Gastrocnemius medialis (tissue), 4 donors: ENCODE data around the gene ADORA3. TPM values are rescaled to one million over a fixed set of nuclear protein-coding genes. Genes with fewer than 3 reads are reported as not detected.

Experiments
- ATAC-seq, 2 donors: fragments of 150-250 bp; one replicate each; pipeline ENCODE4 v1.9.1; 2016
- DNase-seq, 2 donors: peaks; one replicate each; pipeline ENCODE4 v3.0.0-alpha.2; 2019
- H3K27ac ChIP-seq, 4 donors: fragments of 200-600 bp; sonication (generic); 1 replicate in 1 of 4; 2 replicates in 3 of 4; pipeline ENCODE4 v1.5.1; 2016 to 2018; ENCODE audit warnings: mild to moderate bottlenecking in 2 of 4, moderate library complexity in 1 of 4
- H3K27me3 ChIP-seq, 3 donors: fragments of 200-600 bp; sonication (generic) in 2 of 3; 1 replicate in 1 of 3; 2 replicates in 2 of 3; pipeline versions ENCODE4 v1.5.1 to v1.6.0; 2016 to 2019; ENCODE audit warnings: mild to moderate bottlenecking in 1 of 3, moderate library complexity in 1 of 3
- H3K36me3 ChIP-seq, 2 donors: fragments of 200-600 bp; sonication (generic) in 1 of 2; one replicate each; pipeline ENCODE4 v1.5.1; 2017 to 2018
- H3K4me1 ChIP-seq, 2 donors: fragments of 200-600 bp; sonication (generic) in 1 of 2; one replicate each; pipeline ENCODE4 v1.5.1; 2016 to 2017; ENCODE audit warnings: mild to moderate bottlenecking in 2 of 2
- H3K4me3 ChIP-seq, 4 donors: fragments of 200-600 bp; sonication (generic) in 3 of 4; 1 replicate in 1 of 4; 2 replicates in 3 of 4; pipeline ENCODE4 v1.5.1; 2016 to 2019; ENCODE audit warnings: mild to moderate bottlenecking in 2 of 4
- H3K9me3 ChIP-seq, 3 donors: fragments of 200-600 bp; sonication (generic) in 2 of 3; 1 replicate in 1 of 3; 2 replicates in 2 of 3; pipeline ENCODE4 v1.5.1; 2016 to 2019
- POLR2A ChIP-seq, 2 donors: fragments of 450-650 bp; IDR thresholded peaks; one replicate each; pipeline ENCODE4 v1.6.1; 2017; ENCODE audit warnings: antibody characterized with exemption in 2 of 2, mild to moderate bottlenecking in 2 of 2, moderate library complexity in 2 of 2
- in situ Hi-C, 4 donors: fragments of 200-750 bp; cut with MboI; loops; one replicate each; pipeline versions ENCODE4 v1.15.0 to v1.8.0; 2017; ENCODE audit warnings: low sequenced_read_pairs in 4 of 4
- intact Hi-C: fragments of 100-400 bp; cut with DNase I; formaldehyde crosslinking; loops from one replicate; pipeline ENCODE4 v1.15.1; 2023; ENCODE audit warnings: low total_unique reads
- total RNA-seq, 4 donors: library from RNA; depleted of rRNA; stranded (reverse); fragments of >200 nt; gene quantifications; one replicate each; pipeline versions ENCODE4 v1.1.0 to v1.2.3, GENCODE V29; 2016
- TF ChIP-seq, protein P1 (sequence below), 5 experiments: fragments of 450-650 bp in 3 of 5; fragments of 200-600 bp in 2 of 5; sonication (generic) in 2 of 5; IDR thresholded peaks in 4 of 5; conservative IDR thresholded peaks in 1 of 5; 1 replicate in 4 of 5; 2 replicates in 1 of 5; pipeline ENCODE4 v1.5.1; 2016 to 2019; ENCODE audit warnings: antibody characterized with exemption in 5 of 5, mild to moderate bottlenecking in 3 of 5, moderate library complexity in 3 of 5

ADORA3 gene
- total RNA-seq, 4 donors from 2014 or later: 1.0 to 4.1 (median 2.1) TPM

DNA sequence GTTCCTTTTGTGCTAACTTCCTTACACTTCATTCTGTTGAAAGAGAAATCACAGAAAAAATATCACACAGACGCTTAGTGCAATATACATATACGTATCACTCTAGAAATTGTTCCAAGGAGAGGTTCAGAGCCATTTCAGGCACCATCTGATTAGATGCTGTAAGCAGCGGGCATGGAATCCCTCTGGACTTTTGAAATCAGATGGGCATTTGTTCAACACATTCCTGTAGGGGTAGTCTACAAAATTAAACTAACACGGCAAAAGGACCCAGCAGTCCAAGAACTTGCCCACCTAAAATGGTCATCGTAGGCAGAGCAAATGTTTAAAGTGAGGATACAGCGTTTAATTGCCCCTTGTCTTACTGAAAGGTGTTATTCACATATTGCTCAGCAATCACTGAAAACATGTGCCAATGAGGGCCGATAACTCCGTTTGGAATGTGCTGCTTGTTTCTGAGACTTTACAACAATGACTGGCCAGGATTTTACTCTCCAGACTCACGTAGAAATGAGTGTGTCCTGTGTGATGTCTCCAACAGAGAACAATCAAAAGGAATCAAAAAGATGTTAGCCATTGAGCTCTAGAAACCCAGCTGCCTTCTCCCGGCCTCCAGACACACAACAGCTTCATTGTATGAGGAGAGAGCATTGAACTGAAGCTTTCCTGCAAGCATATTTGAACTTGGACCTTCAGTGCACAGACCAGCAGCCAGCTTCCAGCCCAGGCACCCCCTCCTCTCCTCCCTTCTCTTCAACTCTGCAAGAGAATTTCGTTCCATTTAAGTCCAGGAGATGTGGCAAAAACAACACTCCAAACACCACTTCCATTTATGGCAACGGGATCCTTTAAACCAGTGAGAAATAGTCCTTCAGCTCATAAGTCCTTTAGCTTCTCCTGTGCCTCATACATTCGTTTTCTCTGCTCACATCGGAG lies 32.1 kb upstream of the ADORA3 start:
- in situ Hi-C loops: no loop called here
- no peak for ATAC-seq
- intact Hi-C loops: no loop called here
- no peaks in the 10 kb centered on the region for H3K27me3 ChIP-seq
- H3K4me3 ChIP-seq: no peak overlapping the region
- H3K4me1 ChIP-seq: no peaks in the 10 kb centered on the region
- no peaks in the 10 kb centered on the region for H3K36me3 ChIP-seq
- TF ChIP-seq, protein P1, sequence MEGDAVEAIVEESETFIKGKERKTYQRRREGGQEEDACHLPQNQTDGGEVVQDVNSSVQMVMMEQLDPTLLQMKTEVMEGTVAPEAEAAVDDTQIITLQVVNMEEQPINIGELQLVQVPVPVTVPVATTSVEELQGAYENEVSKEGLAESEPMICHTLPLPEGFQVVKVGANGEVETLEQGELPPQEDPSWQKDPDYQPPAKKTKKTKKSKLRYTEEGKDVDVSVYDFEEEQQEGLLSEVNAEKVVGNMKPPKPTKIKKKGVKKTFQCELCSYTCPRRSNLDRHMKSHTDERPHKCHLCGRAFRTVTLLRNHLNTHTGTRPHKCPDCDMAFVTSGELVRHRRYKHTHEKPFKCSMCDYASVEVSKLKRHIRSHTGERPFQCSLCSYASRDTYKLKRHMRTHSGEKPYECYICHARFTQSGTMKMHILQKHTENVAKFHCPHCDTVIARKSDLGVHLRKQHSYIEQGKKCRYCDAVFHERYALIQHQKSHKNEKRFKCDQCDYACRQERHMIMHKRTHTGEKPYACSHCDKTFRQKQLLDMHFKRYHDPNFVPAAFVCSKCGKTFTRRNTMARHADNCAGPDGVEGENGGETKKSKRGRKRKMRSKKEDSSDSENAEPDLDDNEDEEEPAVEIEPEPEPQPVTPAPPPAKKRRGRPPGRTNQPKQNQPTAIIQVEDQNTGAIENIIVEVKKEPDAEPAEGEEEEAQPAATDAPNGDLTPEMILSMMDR (IDR thresholded peaks at IDR 0.05 in 4 of 5, conservative IDR thresholded peaks at IDR 0.05 in 1 of 5): no peak
- no peak for TF ChIP-seq POLR2A (IDR thresholded peaks at IDR 0.05)
- DNase-seq: no peak
- H3K9me3 ChIP-seq: no peaks in the 10 kb centered on the region
- H3K27ac ChIP-seq: no peak overlapping the region

DNA sequence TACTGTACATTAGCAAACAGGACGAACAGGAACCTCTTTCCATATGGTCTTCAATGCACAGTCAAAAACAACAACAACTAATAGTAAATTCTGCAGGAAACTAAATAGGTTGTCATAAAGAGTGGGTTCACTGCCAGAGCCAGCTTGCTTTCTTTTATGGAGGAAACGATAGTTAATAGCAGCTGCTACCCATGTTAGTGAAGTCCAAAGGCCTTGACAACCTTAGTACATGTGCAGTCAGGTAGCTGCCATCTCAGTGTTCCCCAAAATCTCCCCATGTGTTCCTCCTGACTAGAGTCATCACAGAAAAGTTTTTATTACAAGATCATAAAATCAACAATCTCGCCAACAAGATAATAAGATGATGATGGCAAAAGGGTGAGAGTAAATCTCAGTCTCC lies 16.6 kb upstream of the ADORA3 start:
- in situ Hi-C loops (no loop called here), intact Hi-C loops (no loop called here)
- ATAC-seq: no peak
- H3K27me3 ChIP-seq: no peaks in the 10 kb centered on the region
- no peak for DNase-seq
- H3K4me1 ChIP-seq: peaks cover 7 to 17% of the 10 kb centered on the region in 2 donors
- H3K36me3 ChIP-seq: no peaks in the 10 kb centered on the region
- H3K9me3 ChIP-seq: no peaks in the 10 kb centered on the region
- TF ChIP-seq POLR2A (IDR thresholded peaks at IDR 0.05): no peak
- TF ChIP-seq, protein P1 (IDR thresholded peaks at IDR 0.05 in 4 of 5, conservative IDR thresholded peaks at IDR 0.05 in 1 of 5): no peak
- H3K27ac ChIP-seq: no peak overlapping the region
- no peak overlapping the region for H3K4me3 ChIP-seq

DNA sequence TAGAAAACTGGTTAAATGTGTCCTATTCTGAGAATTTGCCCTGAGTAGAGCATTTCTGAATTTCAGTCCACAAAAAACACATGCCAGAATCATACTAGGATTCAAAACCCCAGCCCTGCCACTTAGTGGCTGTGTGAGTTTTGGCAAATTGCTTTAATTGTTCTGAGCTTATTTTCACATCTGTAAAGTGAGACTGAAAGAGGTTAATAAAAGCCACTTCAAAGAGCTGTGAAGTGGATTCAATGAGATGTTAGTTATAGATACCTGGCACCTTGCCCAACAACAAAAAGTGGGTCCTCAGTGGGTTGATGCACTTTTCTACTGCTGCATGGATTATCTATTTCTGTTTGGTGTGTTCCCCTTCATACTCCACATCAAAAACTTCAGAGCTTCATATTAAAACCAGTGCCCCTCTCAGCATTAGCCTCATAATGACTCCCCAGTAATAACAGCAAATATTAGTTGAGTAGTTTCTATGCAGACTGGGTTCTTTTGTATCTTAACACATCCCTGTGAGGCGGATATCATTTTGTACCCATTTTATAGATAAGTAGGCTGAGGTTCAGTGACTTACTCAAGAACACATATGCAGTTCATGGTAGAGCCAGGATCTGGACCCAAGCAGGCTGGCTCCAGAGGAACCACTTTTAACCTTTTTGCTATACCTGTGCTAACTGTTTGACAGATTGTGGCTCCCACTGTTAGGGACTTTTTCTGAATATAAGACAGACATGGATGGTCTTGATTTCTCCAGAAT lies 14.2 kb upstream of the ADORA3 start:
- ATAC-seq (no peak), DNase-seq (no peak)
- TF ChIP-seq POLR2A (IDR thresholded peaks at IDR 0.05): no peak
- TF ChIP-seq, protein P1 (IDR thresholded peaks at IDR 0.05 in 4 of 5, conservative IDR thresholded peaks at IDR 0.05 in 1 of 5): no peak
- Histone ChIP-seq H3K27me3 (no peaks in the 10 kb centered on the region), H3K27ac (no peak overlapping the region), H3K9me3 (no peaks in the 10 kb centered on the region), H3K36me3 (no peaks in the 10 kb centered on the region), H3K4me3 (no peak overlapping the region), H3K4me1 (peaks cover 7 to 17% of the 10 kb centered on the region in 2 donors)
- in situ Hi-C loops: no loop called here
- intact Hi-C loops: no loop called here

DNA sequence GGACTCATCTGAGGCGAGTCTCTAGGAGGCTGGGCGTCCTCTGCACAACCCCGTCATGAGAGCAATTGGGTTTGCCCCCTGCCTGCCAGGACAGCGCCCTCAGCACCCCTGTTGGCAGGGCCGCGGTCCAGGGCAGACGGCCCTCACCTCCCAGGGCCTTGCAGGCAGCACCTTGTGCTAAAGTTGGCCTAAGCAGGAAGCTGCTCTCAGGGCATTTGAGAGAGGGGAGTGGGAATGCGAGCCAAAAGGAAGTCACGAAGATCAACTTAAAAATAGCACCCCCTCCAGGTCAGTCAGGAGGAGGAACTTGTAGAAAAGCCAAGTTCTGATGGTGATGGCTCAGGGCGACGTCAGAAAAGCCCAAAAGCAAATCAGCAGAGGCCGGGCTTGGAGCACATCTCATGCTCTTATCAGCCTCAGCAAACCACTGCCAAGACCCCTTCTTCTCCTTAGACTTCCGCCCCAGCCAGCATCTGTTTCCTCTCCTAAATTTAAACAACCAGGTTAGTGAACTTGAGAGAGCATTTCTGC lies 12.6 kb upstream of the ADORA3 start:
- Histone ChIP-seq H3K27me3 (no peaks in the 10 kb centered on the region), H3K27ac (peak overlapping the region; percentile 54 to 75 (median 72)), H3K4me3 (peak overlapping the region; percentile 32 to 54 (median 48)), H3K9me3 (no peaks in the 10 kb centered on the region), H3K4me1 (peaks cover 7 to 17% of the 10 kb centered on the region in 2 donors), H3K36me3 (no peaks in the 10 kb centered on the region)
- in situ Hi-C loops (no loop called here), intact Hi-C loops (no loop called here)
- ATAC-seq (peak; percentile 33 to 66), DNase-seq (peak in 1 of 2 donors; percentile 29)
- TF ChIP-seq, protein P1 (IDR thresholded peaks at IDR 0.05 in 4 of 5, conservative IDR thresholded peaks at IDR 0.05 in 1 of 5): peak in 1 of 5 experiments; percentile 29
- no peak for TF ChIP-seq POLR2A (IDR thresholded peaks at IDR 0.05)
